Gastroesophageal sphincter (tissue), 3 donors: ENCODE data around the gene OSBPL1A.

Experiments
- EP300 ChIP-seq: sonication (generic); formaldehyde crosslinking; IDR thresholded peaks from one replicate; pipeline ENCODE4 v1.6.1; 2017; ENCODE audit warnings: antibody characterized with exemption, mild to moderate bottlenecking
- POLR2A ChIP-seq, 2 donors: fragments of 450-650 bp; IDR thresholded peaks; one replicate each; pipeline ENCODE4 v1.6.1; 2017; ENCODE audit warnings: antibody characterized with exemption in 2 of 2, mild to moderate bottlenecking in 2 of 2, moderate library complexity in 1 of 2
- TF ChIP-seq, protein P1 (sequence below), 4 experiments: fragments of 200-600 bp in 2 of 4; fragments of 450-650 bp in 2 of 4; sonication (generic) in 1 of 4; IDR thresholded peaks; one replicate each; pipeline ENCODE4 v1.5.1; 2017 to 2019; ENCODE audit warnings: antibody characterized with exemption in 4 of 4, mild to moderate bottlenecking in 2 of 4, moderate library complexity in 2 of 4

GRCh38 chr18:24188120-24188519 lies 209.5 kb downstream of the OSBPL1A start:
- TF ChIP-seq POLR2A (IDR thresholded peaks at IDR 0.05) (no peak), EP300 (no peak)
- TF ChIP-seq, protein P1, sequence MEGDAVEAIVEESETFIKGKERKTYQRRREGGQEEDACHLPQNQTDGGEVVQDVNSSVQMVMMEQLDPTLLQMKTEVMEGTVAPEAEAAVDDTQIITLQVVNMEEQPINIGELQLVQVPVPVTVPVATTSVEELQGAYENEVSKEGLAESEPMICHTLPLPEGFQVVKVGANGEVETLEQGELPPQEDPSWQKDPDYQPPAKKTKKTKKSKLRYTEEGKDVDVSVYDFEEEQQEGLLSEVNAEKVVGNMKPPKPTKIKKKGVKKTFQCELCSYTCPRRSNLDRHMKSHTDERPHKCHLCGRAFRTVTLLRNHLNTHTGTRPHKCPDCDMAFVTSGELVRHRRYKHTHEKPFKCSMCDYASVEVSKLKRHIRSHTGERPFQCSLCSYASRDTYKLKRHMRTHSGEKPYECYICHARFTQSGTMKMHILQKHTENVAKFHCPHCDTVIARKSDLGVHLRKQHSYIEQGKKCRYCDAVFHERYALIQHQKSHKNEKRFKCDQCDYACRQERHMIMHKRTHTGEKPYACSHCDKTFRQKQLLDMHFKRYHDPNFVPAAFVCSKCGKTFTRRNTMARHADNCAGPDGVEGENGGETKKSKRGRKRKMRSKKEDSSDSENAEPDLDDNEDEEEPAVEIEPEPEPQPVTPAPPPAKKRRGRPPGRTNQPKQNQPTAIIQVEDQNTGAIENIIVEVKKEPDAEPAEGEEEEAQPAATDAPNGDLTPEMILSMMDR (IDR thresholded peaks at IDR 0.05), result no peak
